ENCODE results near the gene ILK. TPM values are rescaled to one million over a fixed set of nuclear protein-coding genes. Genes with fewer than 3 reads are reported as not detected.

Gene ILK
- total and polyA plus RNA-seq, 2 donors (not counting 3 experiments of a cell fraction or from before 2014, with no cell fraction given), result 221 to 296 TPM

DNA sequence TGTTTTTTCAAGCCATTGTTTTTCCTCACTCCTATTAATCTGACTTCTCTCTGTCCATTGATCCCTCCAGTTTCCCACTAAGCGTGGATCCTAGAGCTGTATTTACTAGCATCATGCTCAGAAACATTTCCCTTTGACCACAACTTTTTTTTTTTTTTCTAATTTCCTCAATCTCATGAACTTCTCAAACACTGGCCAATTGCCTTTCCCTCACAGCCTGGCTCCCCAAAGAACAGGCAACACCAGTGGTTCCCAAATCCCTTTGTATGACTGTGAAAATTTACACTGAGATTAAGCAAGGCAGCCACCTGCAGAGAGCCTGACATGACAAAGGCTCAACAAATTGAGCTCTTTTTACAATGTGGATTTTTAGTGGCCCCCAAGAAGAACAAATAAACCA is 17.1 kb downstream of the ILK start:
- Histone ChIP-seq H2AFZ (ENCODE audit: low read depth, low read length) (no peak overlapping the region), H4K20me1 (replicated peaks; ENCODE audit: control insufficient read depth, extremely low read depth, insufficient read depth, low read length) (no peaks in the 10 kb centered on the region), H3K4me3 (replicated peaks in 1 of 3; ENCODE audit: insufficient read depth in 1 of 3, low read depth in 1 of 3, low read length in 3 of 3) (no peak overlapping the region), H3K36me3 (ENCODE audit: control insufficient read depth in 2 of 2, extremely low read depth in 1 of 2, insufficient read depth in 2 of 2, low read length in 2 of 2) (peaks cover 3 to 25% of the 10 kb centered on the region in 2 experiments), H3K4me2 (ENCODE audit: insufficient read depth, low read length) (no peak overlapping the region), H3K27ac (ENCODE audit: insufficient read depth, low read depth, low read length) (no peak overlapping the region), H3K9me3 (replicated peaks; ENCODE audit: control insufficient read depth, insufficient read depth, low read length) (no peaks in the 10 kb centered on the region), H3K9me1 (replicated peaks; ENCODE audit: control insufficient read depth, extremely low read depth, insufficient read depth, low read length) (no peaks in the 10 kb centered on the region), H3K27me3 (ENCODE audit: control insufficient read depth in 2 of 2, insufficient read depth in 2 of 2, low read length in 2 of 2) (no peaks in the 10 kb centered on the region), H3K4me1 (ENCODE audit: control insufficient read depth, extremely low read depth, insufficient read depth, low read length) (peaks cover 33% of the 10 kb centered on the region), H3K79me2 (ENCODE audit: control insufficient read depth, insufficient read depth, low read length) (peaks cover 7% of the 10 kb centered on the region), H3K9ac (replicated peaks; ENCODE audit: extremely low read depth, insufficient read depth, low read length) (no peak overlapping the region)
- dilution Hi-C loops (cut with MboI; ENCODE audit: extremely low pct_ligation_motif_present, low sequenced_read_pairs), result no loop called here
- CTCF ChIA-PET, result interaction anchor here (1.5 to 7.6 kb wide), 5 partner anchors 47 to 241 kb away, joined by 5 to 79 read pairs (median 8); partner anchors contain the start of gene MRPL17
- intact Hi-C loops (cut with micrococcal nuclease), result no loop called here
- TF ChIP-seq CTCF (IDR thresholded peaks at IDR 0.05; ENCODE audit: extremely low read depth in 1 of 2, insufficient read depth in 1 of 2, low read depth in 1 of 2, low read length in 2 of 2), result no peak
- no peak for TF ChIP-seq POLR2A (IDR thresholded peaks at IDR 0.05; ENCODE audit: low read depth, low read length)
- no peak for TF ChIP-seq JUN (IDR thresholded peaks at IDR 0.05; ENCODE audit: borderline replicate concordance, insufficient read depth, insufficient read length, low read depth)
- no peak for TF ChIP-seq MYC (IDR thresholded peaks at IDR 0.05; ENCODE audit: low read depth, low read length)
- TF ChIP-seq MAX (IDR thresholded peaks at IDR 0.05; ENCODE audit: insufficient read depth, insufficient read length), result no peak
- no peak for TF ChIP-seq EZH2 (IDR thresholded peaks at IDR 0.05; ENCODE audit: borderline replicate concordance, low read depth, low read length, severe bottlenecking)
- no peak for TF ChIP-seq FOS (IDR thresholded peaks at IDR 0.05; ENCODE audit: borderline replicate concordance, insufficient read depth, low read length)
- no peak for TF ChIP-seq POLR2AphosphoS5 (IDR thresholded peaks at IDR 0.05; ENCODE audit: insufficient read depth, low read depth, low read length)
- no peak for TF ChIP-seq GATA2 (IDR thresholded peaks at IDR 0.05; ENCODE audit: insufficient read depth, insufficient read length, low read depth, low read length)
- DNase-seq (ENCODE audit: low read depth, low spot score) (no peak), FAIRE-seq (peak; percentile 12)
- POLR2A ChIA-PET, result interaction anchor here (1.4 kb wide), 1 partner anchor 15 kb away, joined by 4 read pairs; no protein-coding TSS in a partner anchor
- BruUV-seq (replicated peaks), result no TSS peak

Data from endothelial cell of umbilical vein (primary cell).